GM12878 (cell line): ENCODE data around the gene PCIF1.
"Not testable (repeated sequence)": the region's sequence is repeated elsewhere in the genome, so short reads cannot be mapped to it uniquely, and the experiment has no call there.

Source experiments
- FOXK2 ChIP-seq: fragments of 450-650 bp; IDR thresholded peaks from 2 replicates; pipeline ENCODE4 v1.6.1; 2017; ENCODE audit warnings: mild to moderate bottlenecking, moderate library complexity
- TF ChIP-seq, protein P1 (sequence below): IDR thresholded peaks from 2 replicates; pipeline ENCODE4 v1.6.1; 2011; ENCODE audit warnings: borderline replicate concordance, low read depth, mild to moderate bottlenecking, moderate library complexity, low read length; ENCODE audit not compliant: insufficient read depth, poor library complexity, severe bottlenecking

DNA sequence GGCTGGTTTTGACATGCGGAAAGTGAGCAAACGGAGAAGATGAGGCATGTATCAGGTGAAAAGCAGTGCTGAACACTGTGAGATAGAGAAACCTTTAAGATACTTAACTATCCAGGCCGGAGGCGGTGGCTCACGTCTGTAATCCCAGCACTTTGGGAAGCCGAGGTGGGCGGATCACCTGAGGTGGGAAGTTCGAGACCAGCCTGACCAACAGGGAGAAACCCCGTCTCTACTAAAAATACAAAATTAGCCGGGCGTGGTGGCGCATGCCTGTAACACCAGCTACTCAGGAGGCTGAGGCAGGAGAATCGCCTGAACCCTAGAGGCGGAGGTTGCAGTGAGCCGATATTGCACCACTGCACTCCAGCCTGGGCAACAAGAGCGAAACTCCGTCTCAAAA lies 2.8 kb upstream of the PCIF1 start:
- TF ChIP-seq, protein P1, sequence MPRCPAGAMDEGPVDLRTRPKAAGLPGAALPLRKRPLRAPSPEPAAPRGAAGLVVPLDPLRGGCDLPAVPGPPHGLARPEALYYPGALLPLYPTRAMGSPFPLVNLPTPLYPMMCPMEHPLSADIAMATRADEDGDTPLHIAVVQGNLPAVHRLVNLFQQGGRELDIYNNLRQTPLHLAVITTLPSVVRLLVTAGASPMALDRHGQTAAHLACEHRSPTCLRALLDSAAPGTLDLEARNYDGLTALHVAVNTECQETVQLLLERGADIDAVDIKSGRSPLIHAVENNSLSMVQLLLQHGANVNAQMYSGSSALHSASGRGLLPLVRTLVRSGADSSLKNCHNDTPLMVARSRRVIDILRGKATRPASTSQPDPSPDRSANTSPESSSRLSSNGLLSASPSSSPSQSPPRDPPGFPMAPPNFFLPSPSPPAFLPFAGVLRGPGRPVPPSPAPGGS = not testable (repeated sequence)
- TF ChIP-seq FOXK2 = not testable (repeated sequence)
